ENCODE results near the gene HOXB6. TPM values are rescaled to one million over a fixed set of nuclear protein-coding genes. Genes with fewer than 3 reads are reported as not detected.
A peak's percentile ranks its signal among the peaks of the same experiment; 100 is the strongest.

Gene HOXB6
- total and polyA plus RNA-seq, 2 donors: 3.1 to 4.0 TPM

GRCh38 chr17:48548523-48549280 is 56.1 kb downstream of the HOXB6 start:
- no peak for DNase-seq (ENCODE audit: extremely low spot score)
- H3K36me3 ChIP-seq (ENCODE audit: insufficient read depth): no peaks in the 10 kb centered on the region
- H3K27ac ChIP-seq (ENCODE audit: low read depth): no peak overlapping the region
- WGBS: 64% methylated on average over 6 of the region's 6 CpGs
- H3K4me1 ChIP-seq (ENCODE audit: insufficient read depth): peaks cover 2% of the 10 kb centered on the region
- no peak overlapping the region for H3K4me3 ChIP-seq (ENCODE audit: low read depth, low read length)

- H3K4me3 ChIP-seq (ENCODE audit: low read depth, low read length): no peak overlapping the region
- DNase-seq (ENCODE audit: extremely low spot score): no peak
- 47% methylated on average over 24 of the region's 24 CpGs for WGBS
- H3K27ac ChIP-seq (ENCODE audit: low read depth): no peak overlapping the region
- H3K4me1 ChIP-seq (ENCODE audit: insufficient read depth): peaks cover under 1% of the 10 kb centered on the region
- no peaks in the 10 kb centered on the region for H3K36me3 ChIP-seq (ENCODE audit: insufficient read depth)
Measured at GRCh38 chr17:48547808-48548522, 56.8 kb downstream of the HOXB6 start.

- no peak for DNase-seq (ENCODE audit: extremely low spot score)
- WGBS: 23% methylated on average over 10 of the region's 10 CpGs
- Histone ChIP-seq H3K36me3 (ENCODE audit: insufficient read depth) (no peaks in the 10 kb centered on the region), H3K4me1 (ENCODE audit: insufficient read depth) (no peaks in the 10 kb centered on the region), H3K27ac (ENCODE audit: low read depth) (no peak overlapping the region), H3K4me3 (ENCODE audit: low read depth, low read length) (no peak overlapping the region)
Measured at GRCh38 chr17:48546924-48547807, 57.6 kb downstream of the HOXB6 start.

GRCh38 chr17:48546137-48546923 is 58.5 kb downstream of the HOXB6 start:
- 49% methylated on average over 10 of the region's 10 CpGs for WGBS
- Histone ChIP-seq H3K36me3 (ENCODE audit: insufficient read depth) (no peaks in the 10 kb centered on the region), H3K4me3 (ENCODE audit: low read depth, low read length) (no peak overlapping the region), H3K4me1 (ENCODE audit: insufficient read depth) (no peaks in the 10 kb centered on the region), H3K27ac (ENCODE audit: low read depth) (no peak overlapping the region)
- no peak for DNase-seq (ENCODE audit: extremely low spot score)

Small RNA genes within 50 kb of the gene (small RNA-seq; reads per million reads assigned to genes)
- 0.47 reads per million, percentile 43 among the genes with 10 or more reads in this experiment for gene MIR196A1

Other genes starting within 250 kb of the HOXB6 start
- 1.7 TPM for gene SKAP1, start 174.8 kb downstream of the HOXB6 start, total RNA-seq
- gene SKAP1, start 174.8 kb downstream of the HOXB6 start, polyA plus RNA-seq: 2.1 TPM
- gene HOXB1, start 74.0 kb downstream of the HOXB6 start, total RNA-seq: not detected
- gene HOXB1, start 74.0 kb downstream of the HOXB6 start, polyA plus RNA-seq: not detected
- 3.1 TPM for gene HOXB2, start 59.9 kb downstream of the HOXB6 start, total RNA-seq
- 18.6 TPM for gene HOXB2, start 59.9 kb downstream of the HOXB6 start, polyA plus RNA-seq
- gene HOXB4, start 26.6 kb downstream of the HOXB6 start, total RNA-seq: 2.0 TPM
- 2.1 TPM for gene HOXB4, start 26.6 kb downstream of the HOXB6 start, polyA plus RNA-seq
- gene HOXB3, start 14.7 kb downstream of the HOXB6 start, total RNA-seq: 10.8 TPM
- gene HOXB3, start 14.7 kb downstream of the HOXB6 start, polyA plus RNA-seq: 6.1 TPM
- gene HOXB5, start 11.2 kb downstream of the HOXB6 start, total RNA-seq: 0.16 TPM
- 1.2 TPM for gene HOXB5, start 11.2 kb downstream of the HOXB6 start, polyA plus RNA-seq
- gene HOXB7, start 6.0 kb upstream of the HOXB6 start, total RNA-seq: 2.5 TPM
- gene HOXB7, start 6.0 kb upstream of the HOXB6 start, polyA plus RNA-seq: 6.7 TPM
- gene HOXB8, start 10.3 kb upstream of the HOXB6 start, total RNA-seq: 0.85 TPM
- 1.2 TPM for gene HOXB8, start 10.3 kb upstream of the HOXB6 start, polyA plus RNA-seq
- gene HOXB9, start 21.4 kb upstream of the HOXB6 start, total RNA-seq: 0.85 TPM
- gene HOXB9, start 21.4 kb upstream of the HOXB6 start, polyA plus RNA-seq: 0.35 TPM
- gene PRAC1, start 117.5 kb upstream of the HOXB6 start, total RNA-seq: 7.7 TPM
- 18.0 TPM for gene PRAC1, start 117.5 kb upstream of the HOXB6 start, polyA plus RNA-seq
- 2.1 TPM for gene PRAC2, start 118.2 kb upstream of the HOXB6 start, total RNA-seq
- gene PRAC2, start 118.2 kb upstream of the HOXB6 start, polyA plus RNA-seq: 1.7 TPM
- gene HOXB13, start 123.8 kb upstream of the HOXB6 start, total RNA-seq: 1.7 TPM
- 1.5 TPM for gene HOXB13, start 123.8 kb upstream of the HOXB6 start, polyA plus RNA-seq
- gene TTLL6, start 212.2 kb upstream of the HOXB6 start, total RNA-seq: not detected
- 0.15 TPM for gene TTLL6, start 212.2 kb upstream of the HOXB6 start, polyA plus RNA-seq
- gene CALCOCO2, start 226.0 kb upstream of the HOXB6 start, total RNA-seq: 67.5 TPM
- gene CALCOCO2, start 226.0 kb upstream of the HOXB6 start, polyA plus RNA-seq: 165 TPM